Stimulated activated CD8-positive, alpha-beta memory T cell treated with anti-CD3 and anti-CD28 coated beads, Interleukin-15, amount 100 ng/mL, for 24 hours (primary cell): ENCODE measurements around the gene DDTL.
"Not testable (repeated sequence)": the region's sequence is repeated elsewhere in the genome, so short reads cannot be mapped to it uniquely, and the experiment has no call there.

Experiments used
- DNase-seq: peaks from one replicate; pipeline ENCODE4 v3.0.0-alpha.2; 2020; ENCODE audit warnings: low read depth

DDTL gene

DNA sequence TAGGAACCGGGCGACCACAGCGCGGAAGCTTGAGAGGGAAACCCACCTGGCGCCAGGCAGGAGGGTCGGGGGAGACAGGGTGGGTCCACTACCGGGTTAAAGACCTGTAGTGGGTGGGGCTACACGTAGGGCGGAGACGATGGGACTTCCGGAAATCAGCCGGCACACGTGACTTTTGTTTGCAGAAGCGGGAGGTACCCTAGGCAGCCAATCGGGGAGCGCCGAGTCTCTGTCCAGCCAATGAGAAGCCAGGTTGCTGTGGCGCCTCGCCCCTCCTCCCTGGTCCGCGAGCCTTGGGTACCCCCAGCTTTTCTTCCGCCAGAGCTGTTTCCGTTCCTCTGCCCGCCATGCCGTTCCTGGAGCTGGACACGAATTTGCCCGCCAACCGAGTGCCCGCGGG lies at the start of gene DDTL:
DDTL (plus strand) TSS at position 321 of the 400 bp plus-strand sequence; CDS start at position 348, 27 bp downstream.
- not testable (repeated sequence) for DNase-seq

- DNase-seq: not testable (repeated sequence)
Measured at GRCh38 chr22:23920267-23920611, 46.4 kb upstream of the DDTL start.

GRCh38 chr22:23921586-23922201 lies 45.0 kb upstream of the DDTL start:
- not testable (repeated sequence) for DNase-seq

GRCh38 chr22:23922921-23923320 lies 43.8 kb upstream of the DDTL start:
- DNase-seq: no peak

- no peak for DNase-seq
Measured at GRCh38 chr22:23925020-23925606, 41.6 kb upstream of the DDTL start.

DNA sequence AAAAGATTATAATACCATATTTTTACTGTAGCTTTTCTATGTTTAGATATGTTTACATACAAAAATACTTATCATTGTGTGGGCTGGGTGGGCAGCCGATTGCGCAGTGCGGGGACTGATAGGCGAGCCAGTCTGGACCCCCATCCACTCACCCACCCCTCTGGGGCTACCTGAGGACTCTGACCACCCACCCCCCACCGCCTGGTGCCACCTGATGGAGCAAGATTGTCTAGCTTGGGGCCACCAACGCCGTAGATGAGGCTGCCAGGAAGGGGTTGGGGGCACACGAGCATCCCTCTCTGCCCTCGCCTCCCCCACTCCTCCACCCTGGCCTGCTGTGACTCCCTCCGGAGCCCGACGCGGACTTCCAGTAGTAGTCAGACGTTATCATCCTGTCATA lies 40.1 kb upstream of the DDTL start:
- DNase-seq: no peak

DNA sequence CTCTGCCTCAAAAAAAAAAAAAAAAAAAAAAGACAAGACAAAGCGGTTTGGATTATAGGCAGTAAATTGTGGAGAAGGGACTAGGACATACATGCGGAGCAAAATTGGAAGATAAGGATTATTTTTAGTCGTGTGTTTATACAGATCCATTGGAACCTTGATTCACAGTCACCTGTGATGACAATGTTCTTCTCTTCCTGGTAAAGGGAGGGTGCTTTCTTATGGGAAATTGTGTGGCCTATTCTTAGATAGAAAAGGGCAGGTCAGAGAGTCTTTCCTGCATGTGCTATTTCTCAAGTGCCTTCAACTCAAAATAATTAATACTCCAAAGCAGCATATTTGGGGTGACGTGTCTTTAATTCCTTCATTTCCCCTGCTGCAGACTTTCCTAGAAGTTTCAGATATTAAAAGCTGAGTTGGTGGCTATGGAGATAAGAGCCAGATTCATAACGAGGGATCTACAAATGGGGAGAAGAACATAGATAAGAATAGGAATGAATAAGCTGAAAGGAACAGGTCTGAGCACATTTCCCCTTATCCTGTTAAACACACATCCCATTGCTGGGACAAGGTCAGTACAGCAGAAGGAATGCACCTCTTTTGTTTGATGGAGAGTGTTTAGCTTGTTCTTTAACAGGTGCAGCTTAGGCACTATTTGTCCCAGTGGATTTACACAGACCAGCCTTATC lies 28.2 kb upstream of the DDTL start:
- no peak for DNase-seq

GRCh38 chr22:23939017-23939357 lies 27.7 kb upstream of the DDTL start:
- no peak for DNase-seq

GRCh38 chr22:23940166-23940565 lies 26.5 kb upstream of the DDTL start:
- not testable (repeated sequence) for DNase-seq

- DNase-seq: not testable (repeated sequence)
Measured at GRCh38 chr22:23947391-23947790, 19.3 kb upstream of the DDTL start.

DNA sequence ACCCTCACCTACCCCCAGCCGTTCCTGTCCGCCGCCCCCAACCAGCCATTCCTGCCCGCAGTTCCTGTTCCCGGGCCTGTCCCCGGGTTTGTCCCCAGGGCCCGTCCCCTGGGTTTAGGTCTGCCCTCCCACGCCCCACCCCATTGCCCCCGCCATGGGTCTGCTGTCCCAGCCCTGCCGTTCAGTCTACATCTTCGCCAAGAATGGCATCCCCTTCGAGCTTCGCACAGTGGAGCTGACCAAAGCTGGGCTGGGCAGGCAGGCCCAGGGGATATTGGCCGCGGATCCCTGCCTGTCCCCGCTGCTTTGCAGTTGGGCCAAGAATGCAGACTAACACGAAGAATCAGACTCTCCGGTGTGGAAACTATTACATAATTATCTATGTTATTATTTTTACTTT lies 16.9 kb upstream of the DDTL start:
- DNase-seq: not testable (repeated sequence)

DNA sequence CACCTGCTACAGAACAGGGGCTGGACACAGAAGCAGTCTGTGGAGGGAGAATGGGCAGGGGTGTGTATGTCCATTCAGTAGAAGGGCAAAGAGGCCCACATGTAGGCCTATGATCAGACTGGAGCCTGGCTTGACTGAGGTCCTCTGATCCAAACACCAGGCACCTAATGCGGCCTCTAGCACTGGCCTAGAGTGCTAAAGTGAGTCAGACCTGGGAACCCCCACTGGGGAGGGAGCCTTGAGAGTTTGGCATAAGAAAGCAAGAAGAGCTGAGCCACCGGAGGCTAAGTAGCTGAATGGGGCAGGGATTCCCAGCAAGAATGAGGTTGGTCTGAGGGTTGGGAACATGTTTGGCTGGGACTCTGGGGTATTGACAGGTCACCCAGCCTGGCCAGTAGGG lies 15.3 kb upstream of the DDTL start:
- DNase-seq: not testable (repeated sequence)

GRCh38 chr22:23952794-23953405 lies 13.8 kb upstream of the DDTL start:
- DNase-seq: not testable (repeated sequence)

- not testable (repeated sequence) for DNase-seq
Measured at GRCh38 chr22:23953485-23953884, 13.2 kb upstream of the DDTL start.

DNA sequence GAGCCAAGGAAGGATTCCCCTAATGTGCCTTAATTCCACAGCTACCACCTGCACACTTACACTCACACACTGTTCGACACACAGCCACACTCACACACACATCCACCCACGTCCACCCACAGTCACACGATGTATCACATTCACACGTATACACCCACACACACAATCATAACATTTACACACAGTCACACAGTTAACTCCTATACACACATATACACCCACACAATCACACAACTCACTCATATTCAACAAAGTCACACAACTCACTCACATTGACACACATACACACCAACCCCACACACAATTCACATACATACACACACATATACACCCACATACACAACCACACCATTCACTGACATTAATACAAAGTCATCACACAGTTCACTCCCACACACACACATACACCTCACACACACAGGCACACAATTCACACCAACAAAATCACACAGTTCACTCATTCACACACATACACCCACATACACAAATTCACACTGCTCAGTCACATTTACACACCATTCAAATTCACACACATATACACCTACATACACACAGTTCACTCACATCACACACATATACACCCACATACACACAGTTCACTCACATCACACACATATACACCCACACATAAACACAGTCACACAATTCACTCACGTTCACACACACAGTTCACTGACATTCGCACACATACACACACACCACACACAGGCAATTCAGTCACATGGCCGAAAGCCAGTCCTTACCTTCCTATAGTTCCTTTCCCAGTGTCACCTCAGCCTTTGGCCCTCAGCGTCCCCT lies 12.3 kb upstream of the DDTL start:
- not testable (repeated sequence) for DNase-seq

DNA sequence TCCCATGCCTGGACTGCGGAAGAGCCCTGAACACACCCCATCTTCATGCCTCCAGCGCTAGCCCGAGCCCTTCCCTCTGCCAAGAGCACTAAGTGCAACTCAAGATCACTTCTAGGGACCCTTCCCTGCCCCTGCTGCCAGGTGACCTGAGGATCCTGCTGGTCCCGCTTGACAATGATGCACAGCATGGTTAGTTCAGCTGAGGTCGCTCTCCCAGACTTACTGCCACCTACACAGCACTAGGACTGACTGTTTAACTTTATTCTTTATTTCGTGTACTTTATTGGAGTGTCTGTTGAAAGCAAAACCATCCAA lies 11.7 kb upstream of the DDTL start:
- DNase-seq: not testable (repeated sequence)

GRCh38 chr22:23955886-23956285 lies 10.8 kb upstream of the DDTL start:
- not testable (repeated sequence) for DNase-seq

- peak; percentile 62 for DNase-seq
Measured at GRCh38 chr22:23956301-23956900, 10.3 kb upstream of the DDTL start.

DNA sequence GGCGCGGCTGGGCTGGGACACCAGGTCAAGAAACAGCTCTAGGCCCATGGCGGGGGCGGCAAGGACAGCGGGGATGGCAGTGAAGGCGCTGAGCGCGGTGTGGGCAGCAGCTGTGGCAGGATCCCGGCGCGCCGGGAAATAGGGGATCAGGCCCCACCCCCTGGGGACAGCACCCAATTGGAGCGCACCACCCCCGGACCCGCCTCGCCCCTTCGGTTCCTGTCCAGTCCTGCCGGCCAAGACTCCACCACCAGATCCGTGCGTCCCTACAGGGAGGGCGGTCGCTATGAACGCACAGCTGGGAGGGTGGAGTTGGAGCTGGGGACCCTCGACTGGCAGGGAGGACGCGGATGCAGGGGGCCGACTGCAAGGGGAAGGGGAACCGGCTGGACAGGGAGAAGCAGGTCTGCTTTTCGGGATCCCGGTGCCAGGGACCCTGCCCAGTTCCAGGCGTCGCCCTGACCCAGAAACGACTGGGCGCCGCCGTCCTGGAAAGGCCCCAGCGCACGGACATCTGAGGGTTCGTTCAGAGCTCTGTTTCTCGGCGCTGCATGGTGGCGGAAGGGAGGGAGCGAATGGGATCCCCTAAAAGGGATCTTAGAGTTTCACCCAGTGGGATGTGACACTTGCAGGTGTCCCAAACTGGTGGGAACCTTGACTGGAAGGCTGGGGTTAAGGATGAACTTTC lies 5.5 kb upstream of the DDTL start, which contains the start of gene GSTT2B:
GSTT2B (minus strand) TSS at position 112 of the 688 bp plus-strand sequence; CDS start at position 48, 64 bp downstream.
- DNase-seq: not testable (repeated sequence)

- not testable (repeated sequence) for DNase-seq
Measured at GRCh38 chr22:23966094-23966493, 594 bp upstream of the DDTL start.

DNA sequence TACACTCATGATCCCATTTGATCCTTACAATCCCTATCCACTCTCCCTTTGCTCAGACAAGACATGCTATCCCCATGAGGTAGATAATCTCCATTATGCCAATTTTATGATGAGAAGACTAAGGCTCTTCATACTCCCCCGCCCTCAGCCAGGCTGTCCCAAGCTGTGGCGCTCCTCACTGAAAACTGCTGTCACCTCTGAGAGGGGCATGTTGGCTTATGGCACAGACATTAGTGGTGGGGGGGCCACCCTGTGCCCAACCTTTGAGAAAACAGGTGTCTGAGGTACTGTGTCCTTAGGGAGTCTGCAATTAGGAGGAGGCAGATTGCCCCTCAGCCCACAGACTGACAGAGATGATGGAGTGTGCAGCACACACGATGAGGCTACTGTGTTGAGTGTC lies 2.4 kb downstream of the DDTL start:
- no peak for DNase-seq
